Type B pancreatic cell (in vitro differentiated cells): Measurements from ENCODE around the gene ZGRF1. TPM values are rescaled to one million over a fixed set of nuclear protein-coding genes. Genes with fewer than 3 reads are reported as not detected.

Experiments
- DNase-seq: peaks from one replicate; pipeline ENCODE4 v3.0.0; 2021; ENCODE audit warnings: mixed read lengths; ENCODE audit not compliant: unreplicated experiment; ENCODE audit errors: extremely low spot score
- H3K27ac Mint-ChIP-seq: 2 replicates; pipeline ENCODE4 v1.8.0; 2021; ENCODE audit warnings: mild to moderate bottlenecking, mixed read lengths
- H3K27me3 Mint-ChIP-seq: 2 replicates; pipeline ENCODE4 v1.8.0; 2021; ENCODE audit warnings: mixed read lengths
- H3K36me3 Mint-ChIP-seq: 2 replicates; pipeline ENCODE4 v1.8.0; 2021; ENCODE audit warnings: mixed read lengths
- H3K4me1 Mint-ChIP-seq: one replicate; pipeline ENCODE4 v1.8.0; 2021; ENCODE audit warnings: mixed read lengths; ENCODE audit not compliant: unreplicated experiment
- H3K4me3 Mint-ChIP-seq: 2 replicates; pipeline ENCODE4 v1.8.0; 2021; ENCODE audit warnings: mild to moderate bottlenecking, mixed read lengths
- H3K9me3 Mint-ChIP-seq: 2 replicates; pipeline ENCODE4 v1.8.0; 2021; ENCODE audit warnings: mixed read lengths
- total RNA-seq: library from RNA; stranded (reverse); gene quantifications from 2 replicates; pipeline ENCODE4 v1.2.1, GENCODE V29; 2021; ENCODE audit warnings: low replicate concordance
- TF ChIP-seq, protein P1 (sequence below): fragments of 200-600 bp; sonication (generic); conservative IDR thresholded peaks from 2 replicates; pipeline ENCODE4 v1.5.0; 2021; ENCODE audit warnings: antibody characterized with exemption, mild to moderate bottlenecking

Gene ZGRF1
- total RNA-seq, 1 donor from 2014 or later, result 24.8 TPM

DNA sequence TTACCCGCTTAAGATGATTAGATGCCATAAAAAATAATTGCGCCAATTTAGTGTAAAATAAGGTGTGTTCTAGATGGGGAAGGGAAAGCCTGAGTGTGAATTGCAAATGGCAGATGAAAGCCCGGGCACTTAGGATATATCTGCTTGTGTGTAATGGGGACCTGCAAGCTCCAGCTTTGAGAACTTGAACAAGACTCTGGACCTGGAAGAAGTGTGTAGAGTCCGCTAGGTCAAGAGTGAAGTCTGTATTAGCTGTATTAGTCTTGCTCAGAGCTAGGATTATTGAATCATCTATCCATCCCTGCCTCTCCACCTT is 124.9 kb downstream of the ZGRF1 start:
- H3K27ac Mint-ChIP-seq, result no peak overlapping the region
- TF ChIP-seq, protein P1, sequence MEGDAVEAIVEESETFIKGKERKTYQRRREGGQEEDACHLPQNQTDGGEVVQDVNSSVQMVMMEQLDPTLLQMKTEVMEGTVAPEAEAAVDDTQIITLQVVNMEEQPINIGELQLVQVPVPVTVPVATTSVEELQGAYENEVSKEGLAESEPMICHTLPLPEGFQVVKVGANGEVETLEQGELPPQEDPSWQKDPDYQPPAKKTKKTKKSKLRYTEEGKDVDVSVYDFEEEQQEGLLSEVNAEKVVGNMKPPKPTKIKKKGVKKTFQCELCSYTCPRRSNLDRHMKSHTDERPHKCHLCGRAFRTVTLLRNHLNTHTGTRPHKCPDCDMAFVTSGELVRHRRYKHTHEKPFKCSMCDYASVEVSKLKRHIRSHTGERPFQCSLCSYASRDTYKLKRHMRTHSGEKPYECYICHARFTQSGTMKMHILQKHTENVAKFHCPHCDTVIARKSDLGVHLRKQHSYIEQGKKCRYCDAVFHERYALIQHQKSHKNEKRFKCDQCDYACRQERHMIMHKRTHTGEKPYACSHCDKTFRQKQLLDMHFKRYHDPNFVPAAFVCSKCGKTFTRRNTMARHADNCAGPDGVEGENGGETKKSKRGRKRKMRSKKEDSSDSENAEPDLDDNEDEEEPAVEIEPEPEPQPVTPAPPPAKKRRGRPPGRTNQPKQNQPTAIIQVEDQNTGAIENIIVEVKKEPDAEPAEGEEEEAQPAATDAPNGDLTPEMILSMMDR, result no peak
- no peaks in the 10 kb centered on the region for H3K9me3 Mint-ChIP-seq
- H3K27me3 Mint-ChIP-seq, result peaks cover 96% of the 10 kb centered on the region
- H3K4me1 Mint-ChIP-seq, result peaks cover 27% of the 10 kb centered on the region
- no peaks in the 10 kb centered on the region for H3K36me3 Mint-ChIP-seq
- no peak for DNase-seq
- H3K4me3 Mint-ChIP-seq, result peak overlapping the region; percentile 83

DNA sequence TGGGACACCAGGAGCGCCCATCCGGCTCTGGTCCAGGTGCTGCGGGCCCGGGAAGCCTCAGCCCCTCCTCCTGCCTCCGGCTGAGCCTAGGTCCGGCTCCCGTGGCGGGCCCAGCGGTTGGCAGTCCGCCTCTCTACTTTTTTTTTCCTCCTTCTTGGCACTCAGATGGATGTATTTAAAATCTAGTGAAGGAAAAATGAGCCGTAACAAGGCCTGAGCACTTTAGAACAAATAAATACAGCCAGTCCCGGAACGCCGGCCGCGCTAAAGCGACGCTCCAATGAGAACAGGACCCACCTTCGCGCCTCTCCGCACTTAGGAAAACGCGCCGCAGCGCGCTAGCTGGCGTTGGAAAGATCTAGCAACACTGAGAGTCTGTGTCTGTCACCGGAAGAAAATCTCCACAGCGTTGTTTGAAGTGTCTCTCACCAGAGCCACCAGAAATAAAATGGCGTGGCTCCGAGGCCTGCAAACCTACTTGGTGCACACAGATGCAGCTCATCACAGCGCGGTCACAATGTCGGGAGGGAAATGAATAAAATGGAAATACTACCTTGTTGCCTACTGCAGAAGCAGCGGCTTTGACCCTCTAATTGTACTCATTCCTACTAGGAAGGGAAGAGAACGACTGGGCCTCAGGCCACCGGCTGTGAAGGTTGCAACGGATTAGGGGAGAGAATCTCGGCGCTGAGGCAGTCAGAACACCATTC is 125.5 kb downstream of the ZGRF1 start:
- Mint-ChIP-seq H3K9me3 (no peaks in the 10 kb centered on the region), H3K27ac (peak overlapping the region; percentile 48), H3K27me3 (peaks cover 96% of the 10 kb centered on the region), H3K36me3 (no peaks in the 10 kb centered on the region), H3K4me1 (peaks cover 26% of the 10 kb centered on the region), H3K4me3 (peak overlapping the region; percentile 83)
- DNase-seq, result no peak
- TF ChIP-seq, protein P1, result no peak

DNA sequence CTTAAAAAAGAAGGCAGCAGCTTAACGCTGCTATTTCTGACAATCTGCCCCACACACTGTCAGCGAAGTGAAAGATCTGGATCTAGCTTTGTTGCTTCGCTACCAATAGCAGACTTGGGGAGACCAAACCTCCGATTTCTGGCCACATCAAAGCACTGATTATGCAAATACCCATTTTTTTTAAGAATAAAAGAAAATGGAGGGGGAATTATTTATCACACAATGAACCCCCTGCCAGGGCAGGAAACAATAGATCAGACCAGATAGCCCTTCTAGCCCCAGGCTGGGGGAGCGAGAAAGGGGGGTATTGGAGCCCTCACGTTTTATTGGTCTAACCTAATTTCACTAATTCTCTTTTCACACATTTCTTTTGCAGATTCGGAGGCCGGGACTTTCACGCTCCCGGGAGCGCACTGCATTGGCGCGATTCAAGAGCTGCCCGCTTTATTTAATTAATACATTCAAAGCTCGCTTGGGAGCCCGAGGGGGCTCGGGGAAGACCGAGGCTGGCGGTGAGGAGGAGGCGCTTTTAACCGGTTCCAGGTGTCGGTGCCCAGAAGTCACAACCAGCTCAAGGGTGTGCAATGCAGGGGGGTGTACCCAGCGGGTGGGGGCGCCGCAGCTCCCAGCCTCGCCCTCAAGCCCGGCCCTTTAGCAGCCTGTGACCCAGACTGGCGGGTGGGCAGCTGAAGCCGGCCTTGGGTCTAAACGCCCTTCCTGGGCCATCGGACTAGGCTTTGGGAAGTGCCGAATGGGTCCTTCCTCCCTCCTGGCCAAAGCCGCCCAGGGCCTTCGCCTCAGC is 126.2 kb downstream of the ZGRF1 start:
- peaks cover 96% of the 10 kb centered on the region for H3K27me3 Mint-ChIP-seq
- TF ChIP-seq, protein P1, result no peak
- DNase-seq, result no peak
- H3K4me3 Mint-ChIP-seq, result peak overlapping the region; percentile 65
- H3K36me3 Mint-ChIP-seq, result no peaks in the 10 kb centered on the region
- no peaks in the 10 kb centered on the region for H3K9me3 Mint-ChIP-seq
- no peak overlapping the region for H3K27ac Mint-ChIP-seq
- peaks cover 26% of the 10 kb centered on the region for H3K4me1 Mint-ChIP-seq

DNA sequence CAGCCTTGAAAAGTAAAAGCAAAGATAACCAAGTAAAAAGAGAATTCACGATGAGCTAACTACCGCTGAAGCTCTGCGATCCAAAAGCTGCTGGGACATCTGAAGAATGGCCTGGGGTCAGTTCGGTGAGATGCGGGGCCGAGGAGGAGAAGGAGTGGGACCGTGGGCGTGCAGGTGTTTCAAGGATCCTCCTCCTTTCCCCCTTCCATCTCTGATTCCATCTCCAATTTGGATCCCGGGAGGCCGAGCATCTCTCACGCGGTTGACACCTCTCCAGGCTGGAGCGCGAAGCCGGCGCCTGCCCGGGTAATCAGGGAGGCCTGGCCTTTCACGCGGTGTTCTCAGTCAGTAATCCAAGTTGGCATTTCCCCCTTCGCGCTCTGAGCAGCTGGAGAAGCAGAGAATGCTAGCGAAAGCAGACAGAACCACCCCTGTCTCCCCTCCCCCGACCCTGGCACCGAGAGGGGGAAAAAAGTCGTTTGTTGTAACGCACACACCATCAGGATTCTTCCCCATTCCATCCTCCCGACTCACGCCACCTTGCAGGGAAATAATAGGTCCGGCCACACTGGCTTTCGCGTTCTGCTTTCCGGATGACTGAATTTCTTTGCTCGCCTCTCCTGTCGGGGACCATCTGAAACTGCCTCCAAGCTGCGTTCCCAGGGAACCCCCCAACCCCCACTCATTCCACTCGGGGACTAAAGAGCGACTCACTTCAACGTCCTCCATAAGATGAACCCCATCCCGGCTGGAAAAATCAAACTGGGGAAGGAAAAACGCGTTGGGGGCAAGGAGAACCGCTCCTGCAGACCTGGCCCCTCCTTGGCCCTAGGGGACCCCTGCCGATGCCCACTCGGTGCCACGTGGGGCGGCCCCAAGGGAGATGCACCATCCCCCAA is 127.2 kb downstream of the ZGRF1 start:
- Mint-ChIP-seq H3K27me3 (peaks cover 94% of the 10 kb centered on the region), H3K4me1 (peaks cover 25% of the 10 kb centered on the region), H3K36me3 (no peaks in the 10 kb centered on the region), H3K27ac (no peak overlapping the region), H3K4me3 (peak overlapping the region; percentile 67), H3K9me3 (no peaks in the 10 kb centered on the region)
- TF ChIP-seq, protein P1, result no peak
- DNase-seq, result no peak

DNA sequence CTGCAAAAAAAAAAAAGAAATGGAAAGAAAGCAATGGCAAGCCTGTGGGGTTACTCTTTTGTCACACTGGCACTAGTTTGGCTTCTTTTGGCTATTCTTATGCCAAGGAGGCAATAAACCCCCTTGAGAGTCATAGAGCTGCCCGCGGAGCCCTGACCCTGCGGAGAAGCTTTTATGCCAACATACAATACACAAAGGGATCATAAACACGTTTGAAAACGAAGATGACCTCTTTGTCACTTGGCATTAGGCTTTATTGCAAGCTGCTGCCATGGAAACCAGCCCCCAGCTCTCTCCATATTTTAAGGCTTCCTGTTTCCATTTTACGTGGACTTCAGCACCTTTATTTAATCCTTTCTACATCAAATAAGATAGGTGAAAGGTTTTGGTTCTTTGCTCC is 128.4 kb downstream of the ZGRF1 start:
- DNase-seq, result no peak
- no peak overlapping the region for H3K4me3 Mint-ChIP-seq
- peaks cover 91% of the 10 kb centered on the region for H3K27me3 Mint-ChIP-seq
- no peak overlapping the region for H3K27ac Mint-ChIP-seq
- H3K4me1 Mint-ChIP-seq, result peaks cover 20% of the 10 kb centered on the region
- TF ChIP-seq, protein P1, result no peak
- H3K36me3 Mint-ChIP-seq, result no peaks in the 10 kb centered on the region
- no peaks in the 10 kb centered on the region for H3K9me3 Mint-ChIP-seq
